HG03520 (cell line): Measurements from ENCODE around the gene ATRNL1.
A peak's percentile ranks its signal among the peaks of the same experiment; 100 is the strongest.
"Not testable (repeated sequence)": the region's sequence is repeated elsewhere in the genome, so short reads cannot be mapped to it uniquely, and the experiment has no call there.

Experiments used
- ATAC-seq: cut with Tn5 transposase; IDR thresholded peaks from one replicate; pipeline ENCODE4 v1.9.1; 2021; ENCODE audit warnings: mild to moderate bottlenecking, moderate library complexity; ENCODE audit not compliant: unreplicated experiment

Gene ATRNL1

DNA sequence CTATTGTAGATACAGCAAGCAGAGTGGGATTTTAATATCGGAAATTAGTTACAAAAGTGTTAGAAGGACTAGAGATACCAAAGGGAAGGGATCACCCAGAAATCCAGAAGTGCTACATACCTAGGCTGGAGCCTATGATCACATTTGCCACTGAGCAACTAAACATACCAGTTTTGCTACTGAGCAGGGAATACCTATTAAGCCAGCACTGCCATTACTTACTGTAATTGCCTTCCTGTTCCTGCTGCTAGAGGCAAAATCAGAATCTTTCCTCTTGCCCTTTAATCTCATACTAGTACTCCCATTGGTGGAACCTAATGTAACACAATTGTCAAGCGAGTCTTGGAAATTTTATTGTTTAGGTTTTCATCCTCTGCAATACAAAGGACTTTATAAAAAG lies 121.7 kb downstream of the ATRNL1 start:
- no peak for ATAC-seq

DNA sequence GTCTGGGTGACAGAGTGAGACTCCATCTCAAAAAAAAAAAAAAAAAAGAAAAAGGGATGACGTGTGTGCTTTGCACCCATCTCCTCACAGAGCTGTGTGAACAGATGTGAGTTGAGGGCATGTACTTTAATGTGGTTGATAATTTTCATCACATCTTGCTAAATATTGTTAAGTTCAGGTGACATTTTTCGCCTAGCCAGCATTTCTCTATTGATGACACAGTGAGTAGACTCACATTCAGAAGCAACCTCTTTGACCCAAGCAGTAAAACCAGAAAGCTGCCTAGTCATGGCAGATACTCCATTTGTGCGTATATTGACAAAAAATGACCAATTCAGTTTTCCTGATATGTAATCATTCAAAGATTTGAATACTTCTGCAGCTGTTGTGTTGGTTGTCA lies 126.0 kb downstream of the ATRNL1 start:
- ATAC-seq = no peak

DNA sequence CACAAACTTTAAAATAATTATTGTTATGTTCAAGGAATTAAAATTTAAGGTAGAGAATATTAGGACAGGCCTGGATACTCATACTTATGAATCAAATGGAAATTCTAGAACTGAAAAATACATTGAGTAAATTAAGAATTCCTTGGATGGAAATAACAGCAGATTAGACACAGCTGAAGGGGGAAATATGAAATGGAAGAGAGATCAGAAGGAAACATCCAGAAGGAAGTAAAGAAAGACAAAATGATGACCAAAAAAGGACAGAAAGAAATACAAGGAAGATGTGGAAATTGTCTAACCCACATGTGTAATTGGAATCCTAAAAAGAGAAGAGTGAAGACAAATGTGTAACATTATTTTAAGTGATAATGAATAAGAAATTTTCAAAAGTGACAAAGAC lies 128.9 kb downstream of the ATRNL1 start:
- ATAC-seq = no peak

DNA sequence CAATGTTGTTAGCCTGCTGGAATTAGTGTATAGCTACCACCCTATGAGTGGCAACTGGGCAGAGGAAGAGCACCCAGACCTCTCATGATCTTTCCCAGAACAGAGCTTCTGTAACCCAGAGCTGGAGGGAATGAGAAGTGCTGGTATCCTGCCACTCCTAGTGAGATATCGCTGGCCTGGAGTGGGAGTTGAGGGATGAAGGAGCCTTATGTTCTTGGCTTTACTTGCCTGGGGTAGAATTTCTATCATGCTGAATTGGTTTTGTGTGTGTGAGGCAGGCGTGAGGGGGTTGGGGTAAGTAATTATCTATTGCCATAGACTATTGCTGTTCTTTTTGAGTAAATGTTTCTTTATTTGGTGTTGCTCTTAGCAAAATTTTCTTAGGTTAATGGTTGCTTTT lies 146.6 kb downstream of the ATRNL1 start:
- ATAC-seq = no peak

- no peak for ATAC-seq
Observed at GRCh38 chr10:115250784-115251183, 157.6 kb downstream of the ATRNL1 start.

DNA sequence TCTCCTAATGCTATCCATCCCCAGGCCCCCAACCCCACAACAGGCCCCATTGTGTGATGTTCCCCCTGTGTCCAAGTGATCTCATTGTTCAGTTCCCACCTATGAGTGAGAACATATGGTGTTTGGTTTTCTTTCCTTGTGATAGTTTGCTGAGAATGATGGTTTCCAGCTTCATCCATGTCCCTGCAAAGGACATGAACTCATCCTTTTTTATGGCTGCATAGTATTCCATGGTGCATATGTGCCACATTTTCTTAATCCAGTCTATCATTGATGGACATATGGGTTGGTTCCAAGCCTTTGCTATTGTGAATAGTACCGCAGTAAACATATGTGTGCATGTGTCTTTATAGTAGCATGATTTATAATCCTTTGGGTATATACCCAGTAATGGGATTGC lies 160.6 kb downstream of the ATRNL1 start:
- not testable (repeated sequence) for ATAC-seq

- ATAC-seq = no peak
Observed at GRCh38 chr10:115272482-115272881, 179.3 kb downstream of the ATRNL1 start.

DNA sequence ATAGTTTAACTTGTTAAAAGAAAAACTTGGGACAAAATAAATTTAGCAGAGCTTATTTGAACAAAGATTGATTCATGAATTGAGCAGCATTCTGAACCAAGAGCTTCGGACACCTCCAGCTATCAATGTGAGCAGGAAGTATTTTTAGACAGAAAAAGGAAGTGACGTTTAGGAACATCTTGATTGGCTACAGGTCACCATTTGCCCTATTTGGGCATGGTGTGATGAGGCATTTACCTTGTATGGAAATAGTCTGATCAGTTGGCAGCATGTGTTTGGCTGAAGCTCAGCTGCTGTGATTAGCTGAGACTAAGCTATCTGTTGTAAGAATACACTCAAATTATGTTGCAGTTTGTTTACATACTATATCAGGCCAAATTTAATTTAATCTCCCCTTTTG lies 185.1 kb downstream of the ATRNL1 start:
- peak; percentile 53 for ATAC-seq

DNA sequence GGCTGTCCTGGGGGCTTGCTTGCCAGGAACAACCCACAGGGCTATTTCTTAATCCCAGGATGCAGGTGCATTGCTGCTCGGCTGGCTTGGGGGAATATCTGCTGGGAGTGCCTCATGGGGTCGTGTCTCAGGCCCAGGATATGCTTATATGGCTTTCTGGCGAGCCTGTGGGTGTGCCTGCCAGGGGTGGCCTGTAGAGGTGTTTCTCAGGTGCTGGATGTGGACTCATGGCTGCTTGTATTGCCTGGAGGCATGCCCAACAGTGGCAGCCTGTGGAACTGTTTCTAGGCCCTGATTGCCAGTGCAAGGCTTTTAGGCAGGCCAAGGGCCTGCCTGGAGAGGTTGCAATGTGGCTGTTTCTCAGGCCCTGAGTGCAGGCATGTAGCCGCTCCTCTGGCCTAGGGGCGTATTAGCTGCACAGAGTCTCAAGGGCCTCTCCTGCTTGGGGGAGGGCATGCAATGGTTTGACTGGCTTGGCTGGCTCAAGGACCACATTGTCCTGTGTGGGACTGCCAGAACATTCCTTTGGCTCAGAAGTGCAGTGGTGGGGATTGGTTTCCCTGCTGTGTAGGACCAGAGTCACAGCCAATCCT lies 202.1 kb downstream of the ATRNL1 start:
- ATAC-seq = no peak

DNA sequence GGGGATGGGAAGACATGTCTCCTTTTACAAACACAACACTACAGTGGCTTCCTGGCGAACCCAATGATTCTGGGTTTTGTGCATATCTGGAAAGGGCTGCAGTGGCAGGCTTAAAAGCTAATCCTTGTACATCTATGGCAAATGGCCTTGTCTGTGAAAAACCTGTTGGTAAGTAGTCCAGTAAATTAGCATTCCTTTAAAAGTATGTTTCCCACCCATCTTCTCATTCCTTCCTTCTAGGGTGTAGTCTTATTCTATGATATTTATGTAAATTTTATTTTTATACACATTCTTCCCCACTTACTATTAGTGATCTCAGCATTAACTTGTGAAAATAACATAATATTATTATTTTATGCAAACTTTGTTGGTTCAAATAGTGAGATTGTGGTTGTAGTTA lies 206.9 kb downstream of the ATRNL1 start:
- no peak for ATAC-seq

DNA sequence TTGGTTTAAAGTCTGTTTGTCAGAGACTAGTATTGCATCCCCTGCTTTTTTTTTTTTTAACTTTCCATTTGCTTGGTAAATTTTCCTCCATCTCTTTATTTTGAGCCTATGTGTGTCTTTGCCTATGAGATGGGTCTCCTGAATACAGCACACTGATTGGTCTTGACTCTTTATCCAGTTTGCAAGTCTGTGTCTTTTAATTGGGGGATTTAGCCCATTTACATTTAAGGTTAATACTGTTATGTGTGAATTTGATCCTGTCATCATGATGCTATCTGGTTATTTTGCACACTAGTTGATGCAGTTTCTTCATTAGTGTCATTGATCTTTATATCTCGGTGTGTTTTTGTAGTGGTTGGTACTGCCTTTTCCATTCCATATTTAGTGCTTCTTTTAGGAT lies 226.5 kb downstream of the ATRNL1 start:
- not testable (repeated sequence) for ATAC-seq

DNA sequence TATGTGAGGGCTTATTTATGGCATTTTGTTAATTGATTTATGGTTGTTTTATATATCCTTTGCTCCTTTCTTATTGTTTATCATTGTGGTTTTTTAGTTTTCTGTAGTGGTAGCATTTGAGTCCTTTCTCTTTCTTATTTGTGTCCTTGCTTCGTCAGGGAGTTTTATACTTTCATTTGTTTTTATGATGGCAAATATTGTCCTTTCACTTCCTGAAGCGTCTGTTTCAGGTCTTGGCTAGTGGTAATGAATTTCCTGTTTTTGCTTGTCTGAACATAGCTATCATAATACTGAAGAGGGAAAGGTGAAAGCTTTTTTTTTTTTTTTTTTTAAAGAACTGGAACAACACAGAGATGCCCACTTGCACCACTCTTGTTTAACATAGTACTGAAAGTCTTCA lies 228.2 kb downstream of the ATRNL1 start:
- ATAC-seq = peak; percentile 63

- no peak for ATAC-seq
Observed at GRCh38 chr10:115328331-115328730, 235.2 kb downstream of the ATRNL1 start.

- no peak for ATAC-seq
Observed at GRCh38 chr10:115335366-115335765, 242.2 kb downstream of the ATRNL1 start.

- no peak for ATAC-seq
Observed at GRCh38 chr10:115355162-115355760, 262.1 kb downstream of the ATRNL1 start.

DNA sequence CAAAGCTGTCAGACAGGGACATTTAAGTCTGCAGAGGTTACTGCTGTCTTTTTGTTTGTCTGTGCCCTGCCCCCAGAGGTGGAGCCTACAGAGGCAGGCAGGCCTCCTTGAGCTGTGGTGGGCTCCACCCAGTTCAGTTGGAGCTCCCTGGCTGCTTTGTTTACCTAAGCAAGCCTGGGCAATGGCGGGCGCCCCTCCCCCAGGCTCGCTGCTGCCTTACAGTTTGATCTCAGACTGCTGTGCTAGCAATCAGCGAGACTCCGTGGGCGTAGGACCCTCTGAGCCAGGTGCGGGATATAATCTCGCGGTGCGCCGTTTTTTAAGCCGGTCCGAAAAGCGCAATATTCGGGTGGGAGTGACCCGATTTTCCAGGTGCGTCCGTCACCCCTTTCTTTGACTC lies 274.8 kb downstream of the ATRNL1 start:
- not testable (repeated sequence) for ATAC-seq

- no peak for ATAC-seq
Observed at GRCh38 chr10:115379064-115379463, 285.9 kb downstream of the ATRNL1 start.

- ATAC-seq = no peak
Observed at GRCh38 chr10:115384665-115385064, 291.5 kb downstream of the ATRNL1 start.

- no peak for ATAC-seq
Observed at GRCh38 chr10:115390607-115391006, 297.4 kb downstream of the ATRNL1 start.

DNA sequence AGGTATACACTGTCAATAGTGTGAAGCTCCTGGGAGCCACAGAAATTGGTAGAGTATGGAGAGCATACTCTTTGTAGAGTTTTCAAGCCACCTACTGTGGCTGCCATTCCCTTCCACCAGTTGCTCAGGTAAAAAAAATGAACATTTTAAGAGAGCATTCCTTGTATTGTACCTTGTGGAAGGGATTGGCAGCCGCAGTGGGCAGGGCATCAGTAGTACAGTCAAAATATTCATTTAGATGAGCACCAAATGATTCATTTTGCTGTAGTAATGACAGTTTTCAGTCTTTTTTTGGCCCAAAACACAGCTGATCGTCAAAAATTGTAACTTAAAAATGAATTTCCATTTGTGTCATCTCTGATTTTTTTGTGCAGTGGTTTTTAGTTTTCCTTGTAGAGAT lies 304.9 kb downstream of the ATRNL1 start:
- ATAC-seq = no peak

DNA sequence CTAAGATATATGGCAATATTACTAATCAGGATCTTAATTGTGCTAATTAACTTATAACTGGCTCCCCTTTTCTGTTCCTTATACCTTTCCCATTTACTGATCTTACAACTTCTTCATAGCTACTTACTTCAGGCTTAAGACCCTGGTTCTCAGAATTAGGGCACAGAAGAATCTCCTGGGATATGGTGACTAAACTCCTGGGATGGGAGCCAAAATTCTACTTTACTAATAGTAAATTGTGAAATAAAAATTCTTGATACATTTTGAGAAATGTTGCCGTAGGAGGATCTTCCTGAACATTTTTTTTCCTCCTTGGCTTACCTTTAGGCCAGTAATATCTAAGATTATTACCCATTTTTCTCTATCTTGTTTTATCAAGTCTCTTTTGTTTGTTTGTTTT lies 309.5 kb downstream of the ATRNL1 start:
- no peak for ATAC-seq

GRCh38 chr10:115405838-115406237 lies 312.7 kb downstream of the ATRNL1 start:
- ATAC-seq = not testable (repeated sequence)

- no peak for ATAC-seq
Observed at GRCh38 chr10:115409347-115409746, 316.2 kb downstream of the ATRNL1 start.
